ENCODE data around the gene ZNF341.
A peak's percentile ranks its signal among the peaks of the same experiment; 100 is the strongest.

ZNF341 gene

GRCh38 chr20:33731693-33732165 is at the start of gene ZNF341:
Gene ZNF341, plus strand, starts transcription at chr20:33731996. Its CDS starts 26 bp downstream, at chr20:33732022.
- no peak for DNase-seq (ENCODE audit: low read depth)
- peak within 1 kb of the TSS; percentile 57 for H3K4me3 ChIP-seq (ENCODE audit: low read length)
- TF ChIP-seq, protein P1, sequence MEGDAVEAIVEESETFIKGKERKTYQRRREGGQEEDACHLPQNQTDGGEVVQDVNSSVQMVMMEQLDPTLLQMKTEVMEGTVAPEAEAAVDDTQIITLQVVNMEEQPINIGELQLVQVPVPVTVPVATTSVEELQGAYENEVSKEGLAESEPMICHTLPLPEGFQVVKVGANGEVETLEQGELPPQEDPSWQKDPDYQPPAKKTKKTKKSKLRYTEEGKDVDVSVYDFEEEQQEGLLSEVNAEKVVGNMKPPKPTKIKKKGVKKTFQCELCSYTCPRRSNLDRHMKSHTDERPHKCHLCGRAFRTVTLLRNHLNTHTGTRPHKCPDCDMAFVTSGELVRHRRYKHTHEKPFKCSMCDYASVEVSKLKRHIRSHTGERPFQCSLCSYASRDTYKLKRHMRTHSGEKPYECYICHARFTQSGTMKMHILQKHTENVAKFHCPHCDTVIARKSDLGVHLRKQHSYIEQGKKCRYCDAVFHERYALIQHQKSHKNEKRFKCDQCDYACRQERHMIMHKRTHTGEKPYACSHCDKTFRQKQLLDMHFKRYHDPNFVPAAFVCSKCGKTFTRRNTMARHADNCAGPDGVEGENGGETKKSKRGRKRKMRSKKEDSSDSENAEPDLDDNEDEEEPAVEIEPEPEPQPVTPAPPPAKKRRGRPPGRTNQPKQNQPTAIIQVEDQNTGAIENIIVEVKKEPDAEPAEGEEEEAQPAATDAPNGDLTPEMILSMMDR (conservative IDR thresholded peaks at IDR 0.05; ENCODE audit: low read depth, low read length), result peak; percentile 74

GRCh38 chr20:33684533-33685327 is 47.1 kb upstream of the ZNF341 start:
- H3K4me3 ChIP-seq (ENCODE audit: low read length), result peak overlapping the region; percentile 41
- no peak for DNase-seq (ENCODE audit: low read depth)
- TF ChIP-seq, protein P1 (conservative IDR thresholded peaks at IDR 0.05; ENCODE audit: low read depth, low read length), result no peak

GRCh38 chr20:33685328-33686099 is 46.3 kb upstream of the ZNF341 start:
- TF ChIP-seq, protein P1 (conservative IDR thresholded peaks at IDR 0.05; ENCODE audit: low read depth, low read length), result no peak
- no peak for DNase-seq (ENCODE audit: low read depth)
- peak overlapping the region; percentile 41 for H3K4me3 ChIP-seq (ENCODE audit: low read length)

GRCh38 chr20:33686100-33686983 is 45.5 kb upstream of the ZNF341 start, which contains the start of gene E2F1:
Gene E2F1, minus strand, starts transcription at chr20:33686385. Its CDS starts 121 bp downstream, at chr20:33686264.
- peak; percentile 61 for DNase-seq (ENCODE audit: low read depth)
- H3K4me3 ChIP-seq (ENCODE audit: low read length), result peak within 1 kb of the TSS; percentile 43
- TF ChIP-seq, protein P1 (conservative IDR thresholded peaks at IDR 0.05; ENCODE audit: low read depth, low read length), result peak; percentile 18

GRCh38 chr20:33686984-33687366 is 44.8 kb upstream of the ZNF341 start:
- DNase-seq (ENCODE audit: low read depth), result no peak
- TF ChIP-seq, protein P1 (conservative IDR thresholded peaks at IDR 0.05; ENCODE audit: low read depth, low read length), result no peak
- H3K4me3 ChIP-seq (ENCODE audit: low read length), result peak overlapping the region; percentile 43

DNA sequence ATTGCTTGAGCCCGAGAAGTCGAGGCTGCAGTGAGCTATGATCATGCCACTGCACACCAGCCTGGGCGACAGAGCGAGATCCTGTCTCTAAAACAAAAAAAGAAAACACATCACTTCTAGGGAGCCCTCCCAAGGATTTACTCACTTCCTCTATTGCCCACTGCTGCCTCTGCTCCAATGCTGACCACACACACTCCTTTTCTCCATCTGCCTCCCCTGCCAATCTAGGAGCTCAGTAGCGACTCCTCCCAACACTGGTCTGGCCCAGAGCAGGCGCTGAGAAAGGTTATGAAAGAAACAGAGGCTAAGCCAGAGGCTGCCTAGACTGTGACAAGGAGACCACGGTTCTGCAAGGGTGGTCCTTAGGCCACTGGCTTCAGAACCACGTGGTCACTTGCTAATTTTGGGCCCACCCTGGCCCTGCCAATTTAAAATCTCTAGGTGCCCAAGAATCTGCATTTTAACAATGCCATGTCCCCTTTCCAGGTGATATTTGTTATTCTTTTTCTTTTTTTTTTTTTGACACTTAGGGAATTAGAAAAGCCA is 44.4 kb upstream of the ZNF341 start:
- TF ChIP-seq, protein P1 (conservative IDR thresholded peaks at IDR 0.05; ENCODE audit: low read depth, low read length), result no peak
- H3K4me3 ChIP-seq (ENCODE audit: low read length), result no peak overlapping the region
- no peak for DNase-seq (ENCODE audit: low read depth)
